ENCODE measurements around the gene UBALD1. TPM values are rescaled to one million over a fixed set of nuclear protein-coding genes. Genes with fewer than 3 reads are reported as not detected.

Gene UBALD1
- total RNA-seq, 1 experiment from 2014 or later, result 45.9 TPM

DNA sequence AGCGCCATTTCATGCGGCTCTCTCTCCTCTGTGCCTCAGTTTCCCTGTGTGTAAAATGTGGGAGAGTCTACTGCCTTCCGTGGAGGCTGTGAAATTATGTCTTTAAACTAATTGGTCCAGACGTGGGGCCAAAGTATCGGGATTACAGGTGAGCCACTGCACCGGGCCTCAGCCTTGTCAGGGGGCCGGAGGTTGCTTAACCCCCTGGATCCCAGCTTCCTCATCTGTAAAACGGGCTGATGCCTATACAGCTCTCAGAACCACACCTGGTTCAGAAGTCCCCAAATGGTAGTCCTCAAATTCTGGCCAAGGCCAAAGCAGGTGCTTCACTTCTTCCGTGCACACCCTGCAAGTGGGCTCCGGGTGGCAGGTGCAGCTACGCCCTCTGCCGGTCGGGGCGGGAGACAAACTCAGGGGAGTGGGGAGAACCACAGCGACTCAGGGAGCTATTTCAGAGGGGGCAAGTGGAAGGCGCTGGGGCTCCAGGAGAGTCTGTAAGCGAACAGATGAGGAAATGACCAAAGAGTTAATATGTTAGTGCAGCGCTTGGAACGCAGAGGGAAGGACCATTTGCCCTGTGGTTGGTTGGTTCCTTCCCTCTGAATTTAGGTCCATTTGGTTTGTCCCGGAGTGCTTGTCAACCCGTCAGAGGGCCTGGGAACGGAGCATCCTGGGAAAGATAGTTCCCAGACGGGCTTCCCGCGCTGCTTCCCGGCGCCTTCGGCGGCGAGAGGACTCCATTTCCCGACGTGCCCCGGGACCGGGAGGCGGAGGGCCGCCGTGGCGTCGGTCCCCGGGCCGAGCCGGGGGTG lies 9.5 kb upstream of the UBALD1 start, which contains the start of gene MGRN1 (continued):
- TF ChIP-seq, protein P1, sequence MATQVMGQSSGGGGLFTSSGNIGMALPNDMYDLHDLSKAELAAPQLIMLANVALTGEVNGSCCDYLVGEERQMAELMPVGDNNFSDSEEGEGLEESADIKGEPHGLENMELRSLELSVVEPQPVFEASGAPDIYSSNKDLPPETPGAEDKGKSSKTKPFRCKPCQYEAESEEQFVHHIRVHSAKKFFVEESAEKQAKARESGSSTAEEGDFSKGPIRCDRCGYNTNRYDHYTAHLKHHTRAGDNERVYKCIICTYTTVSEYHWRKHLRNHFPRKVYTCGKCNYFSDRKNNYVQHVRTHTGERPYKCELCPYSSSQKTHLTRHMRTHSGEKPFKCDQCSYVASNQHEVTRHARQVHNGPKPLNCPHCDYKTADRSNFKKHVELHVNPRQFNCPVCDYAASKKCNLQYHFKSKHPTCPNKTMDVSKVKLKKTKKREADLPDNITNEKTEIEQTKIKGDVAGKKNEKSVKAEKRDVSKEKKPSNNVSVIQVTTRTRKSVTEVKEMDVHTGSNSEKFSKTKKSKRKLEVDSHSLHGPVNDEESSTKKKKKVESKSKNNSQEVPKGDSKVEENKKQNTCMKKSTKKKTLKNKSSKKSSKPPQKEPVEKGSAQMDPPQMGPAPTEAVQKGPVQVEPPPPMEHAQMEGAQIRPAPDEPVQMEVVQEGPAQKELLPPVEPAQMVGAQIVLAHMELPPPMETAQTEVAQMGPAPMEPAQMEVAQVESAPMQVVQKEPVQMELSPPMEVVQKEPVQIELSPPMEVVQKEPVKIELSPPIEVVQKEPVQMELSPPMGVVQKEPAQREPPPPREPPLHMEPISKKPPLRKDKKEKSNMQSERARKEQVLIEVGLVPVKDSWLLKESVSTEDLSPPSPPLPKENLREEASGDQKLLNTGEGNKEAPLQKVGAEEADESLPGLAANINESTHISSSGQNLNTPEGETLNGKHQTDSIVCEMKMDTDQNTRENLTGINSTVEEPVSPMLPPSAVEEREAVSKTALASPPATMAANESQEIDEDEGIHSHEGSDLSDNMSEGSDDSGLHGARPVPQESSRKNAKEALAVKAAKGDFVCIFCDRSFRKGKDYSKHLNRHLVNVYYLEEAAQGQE (IDR thresholded peaks at IDR 0.05; ENCODE audit: low read depth), result no peak
- peak; percentile 44 for TF ChIP-seq TCF7L2 (IDR thresholded peaks at IDR 0.05; ENCODE audit: borderline replicate concordance, extremely low read depth, insufficient read depth, insufficient read length)
- TF ChIP-seq ZNF274 (IDR thresholded peaks at IDR 0.05; ENCODE audit: low read depth, low read length), result no peak
- no peak for TF ChIP-seq YY1 (IDR thresholded peaks at IDR 0.05; ENCODE audit: extremely low read depth, insufficient replicate concordance, low read depth, low read length)
- TF ChIP-seq RAD21 (IDR thresholded peaks at IDR 0.05; ENCODE audit: low read depth), result peak; percentile 72; the same call in 1 of the 2 replicates
- TF ChIP-seq ZFX (IDR thresholded peaks at IDR 0.05), result no peak
- TF ChIP-seq EGR1 (IDR thresholded peaks at IDR 0.05; ENCODE audit: low read depth), result no peak; the same call in 1 of the 2 replicates
- TF ChIP-seq CEBPB (IDR thresholded peaks at IDR 0.05; ENCODE audit: low read depth), result no peak
- no peak; the same call in 1 of the 2 replicates for TF ChIP-seq CBX3 (IDR thresholded peaks at IDR 0.05; ENCODE audit: low read depth)
- TF ChIP-seq FOSL1 (IDR thresholded peaks at IDR 0.05; ENCODE audit: low read depth), result no peak
- TF ChIP-seq SP1 (IDR thresholded peaks at IDR 0.05; ENCODE audit: low read depth), result peak; percentile 49
- TF ChIP-seq, protein P2, sequence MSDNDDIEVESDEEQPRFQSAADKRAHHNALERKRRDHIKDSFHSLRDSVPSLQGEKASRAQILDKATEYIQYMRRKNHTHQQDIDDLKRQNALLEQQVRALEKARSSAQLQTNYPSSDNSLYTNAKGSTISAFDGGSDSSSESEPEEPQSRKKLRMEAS (IDR thresholded peaks at IDR 0.05), result peak; percentile 94
- TF ChIP-seq JUND (IDR thresholded peaks at IDR 0.05), result peak; percentile 59; the same call in 1 of the 2 replicates

Data from HCT116 (cell line).